ENCODE measurements around the gene MACROD2. TPM values are rescaled to one million over a fixed set of nuclear protein-coding genes. Genes with fewer than 3 reads are reported as not detected.

The MACROD2 gene
- polyA plus RNA-seq, 1 donor from 2014 or later = 23.2 TPM

DNA sequence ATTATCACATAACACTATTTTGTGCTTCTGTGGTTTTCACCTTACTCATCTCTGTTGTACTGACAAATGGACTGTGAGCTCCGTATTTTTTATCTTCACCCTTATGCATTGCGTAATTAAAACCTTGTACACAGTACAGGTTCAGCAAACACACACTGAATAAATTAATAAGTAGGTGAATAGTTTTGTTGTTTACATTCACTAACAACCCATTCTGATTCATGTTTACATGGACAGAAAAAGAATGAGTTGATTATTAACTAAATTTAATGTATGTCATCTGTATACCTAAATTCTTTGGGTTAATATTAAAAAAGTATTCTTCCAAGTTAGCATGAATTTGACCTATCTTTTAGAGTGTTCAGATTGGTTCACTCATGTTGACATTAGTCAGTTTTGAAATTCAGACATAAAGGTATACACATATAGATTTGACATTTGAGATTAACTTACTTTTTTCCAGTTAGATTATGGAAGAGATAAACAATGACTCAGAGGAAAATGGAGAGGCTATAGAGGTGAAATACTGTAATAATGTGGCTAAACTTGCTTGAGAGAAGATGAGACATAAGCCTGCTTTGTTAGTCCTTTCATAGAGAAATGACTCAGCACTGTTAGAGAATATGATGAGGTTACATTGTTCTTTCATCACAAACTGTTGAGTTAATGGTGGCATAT, 883.8 kb downstream of the MACROD2 start:
- TF ChIP-seq EP300 (conservative IDR thresholded peaks at IDR 0.05; ENCODE audit: poor library complexity, severe bottlenecking) (no peak), RAD21 (conservative IDR thresholded peaks at IDR 0.05) (no peak), MXI1 (conservative IDR thresholded peaks at IDR 0.05; ENCODE audit: poor library complexity, severe bottlenecking) (no peak)
- Histone ChIP-seq H4K20me1 (ENCODE audit: insufficient read depth) (no peaks in the 10 kb centered on the region), H2AFZ (ENCODE audit: low read depth, low read length) (no peak overlapping the region), H3F3A (ENCODE audit: insufficient read depth, low read length, poor library complexity, severe bottlenecking) (no peaks in the 10 kb centered on the region), H3K4me3 (ENCODE audit: low read length) (no peak overlapping the region), H3K79me2 (replicated peaks; ENCODE audit: insufficient read depth, low read length) (no peaks in the 10 kb centered on the region), H3K9me3 (ENCODE audit: low read length) (no peaks in the 10 kb centered on the region), H3K9ac (ENCODE audit: low read length) (no peak overlapping the region), H3K36me3 (ENCODE audit: insufficient read depth, low read length) (no peaks in the 10 kb centered on the region), H3K27ac (ENCODE audit: low read length) (no peak overlapping the region), H3K9me2 (ENCODE audit: insufficient read depth, low read length) (no peaks in the 10 kb centered on the region), H3K4me2 (ENCODE audit: low read length) (no peak overlapping the region), H3K27me3 (ENCODE audit: insufficient read depth, low read depth, low read length) (no peaks in the 10 kb centered on the region)

DNA sequence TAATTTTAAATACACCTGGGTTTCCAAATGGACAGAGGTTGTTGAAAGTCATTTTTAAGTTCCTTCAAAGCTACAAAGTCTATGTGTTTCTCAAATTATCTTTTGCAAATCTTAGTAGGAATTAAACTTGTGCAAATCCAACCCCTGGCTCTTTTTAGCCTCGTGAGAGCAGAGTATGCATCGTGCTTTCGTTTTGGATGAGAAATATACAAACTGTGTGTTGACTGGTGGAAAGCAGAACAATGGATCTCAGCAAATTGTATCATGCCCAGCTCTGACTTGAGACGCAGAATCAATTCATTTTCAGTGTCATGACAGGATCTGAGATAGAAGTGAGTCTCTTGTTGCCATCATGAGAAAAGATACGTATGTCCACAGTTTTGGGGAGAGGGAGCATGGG, 884.5 kb downstream of the MACROD2 start:
- H3F3A ChIP-seq (ENCODE audit: insufficient read depth, low read length, poor library complexity, severe bottlenecking) = no peaks in the 10 kb centered on the region
- H4K20me1 ChIP-seq (ENCODE audit: insufficient read depth) = no peaks in the 10 kb centered on the region
- no peaks in the 10 kb centered on the region for H3K79me2 ChIP-seq (replicated peaks; ENCODE audit: insufficient read depth, low read length)
- H3K27me3 ChIP-seq (ENCODE audit: insufficient read depth, low read depth, low read length) = no peaks in the 10 kb centered on the region
- no peak overlapping the region for H3K4me3 ChIP-seq (ENCODE audit: low read length)
- no peak for TF ChIP-seq RAD21 (conservative IDR thresholded peaks at IDR 0.05)
- TF ChIP-seq POLR2AphosphoS5 (IDR thresholded peaks at IDR 0.05) = no peak
- TF ChIP-seq EZH2 (IDR thresholded peaks at IDR 0.05; ENCODE audit: borderline replicate concordance, insufficient read depth, low read length, poor library complexity, severe bottlenecking) = no peak
- no peak for TF ChIP-seq MXI1 (conservative IDR thresholded peaks at IDR 0.05; ENCODE audit: poor library complexity, severe bottlenecking)
- no peak for TF ChIP-seq TAF1 (IDR thresholded peaks at IDR 0.05; ENCODE audit: low read depth)
- TF ChIP-seq, protein P1, sequence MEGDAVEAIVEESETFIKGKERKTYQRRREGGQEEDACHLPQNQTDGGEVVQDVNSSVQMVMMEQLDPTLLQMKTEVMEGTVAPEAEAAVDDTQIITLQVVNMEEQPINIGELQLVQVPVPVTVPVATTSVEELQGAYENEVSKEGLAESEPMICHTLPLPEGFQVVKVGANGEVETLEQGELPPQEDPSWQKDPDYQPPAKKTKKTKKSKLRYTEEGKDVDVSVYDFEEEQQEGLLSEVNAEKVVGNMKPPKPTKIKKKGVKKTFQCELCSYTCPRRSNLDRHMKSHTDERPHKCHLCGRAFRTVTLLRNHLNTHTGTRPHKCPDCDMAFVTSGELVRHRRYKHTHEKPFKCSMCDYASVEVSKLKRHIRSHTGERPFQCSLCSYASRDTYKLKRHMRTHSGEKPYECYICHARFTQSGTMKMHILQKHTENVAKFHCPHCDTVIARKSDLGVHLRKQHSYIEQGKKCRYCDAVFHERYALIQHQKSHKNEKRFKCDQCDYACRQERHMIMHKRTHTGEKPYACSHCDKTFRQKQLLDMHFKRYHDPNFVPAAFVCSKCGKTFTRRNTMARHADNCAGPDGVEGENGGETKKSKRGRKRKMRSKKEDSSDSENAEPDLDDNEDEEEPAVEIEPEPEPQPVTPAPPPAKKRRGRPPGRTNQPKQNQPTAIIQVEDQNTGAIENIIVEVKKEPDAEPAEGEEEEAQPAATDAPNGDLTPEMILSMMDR (IDR thresholded peaks at IDR 0.05; ENCODE audit: poor library complexity, severe bottlenecking) = no peak
- TF ChIP-seq SMC3 (conservative IDR thresholded peaks at IDR 0.05; ENCODE audit: poor library complexity) = no peak
- TF ChIP-seq, protein P2, sequence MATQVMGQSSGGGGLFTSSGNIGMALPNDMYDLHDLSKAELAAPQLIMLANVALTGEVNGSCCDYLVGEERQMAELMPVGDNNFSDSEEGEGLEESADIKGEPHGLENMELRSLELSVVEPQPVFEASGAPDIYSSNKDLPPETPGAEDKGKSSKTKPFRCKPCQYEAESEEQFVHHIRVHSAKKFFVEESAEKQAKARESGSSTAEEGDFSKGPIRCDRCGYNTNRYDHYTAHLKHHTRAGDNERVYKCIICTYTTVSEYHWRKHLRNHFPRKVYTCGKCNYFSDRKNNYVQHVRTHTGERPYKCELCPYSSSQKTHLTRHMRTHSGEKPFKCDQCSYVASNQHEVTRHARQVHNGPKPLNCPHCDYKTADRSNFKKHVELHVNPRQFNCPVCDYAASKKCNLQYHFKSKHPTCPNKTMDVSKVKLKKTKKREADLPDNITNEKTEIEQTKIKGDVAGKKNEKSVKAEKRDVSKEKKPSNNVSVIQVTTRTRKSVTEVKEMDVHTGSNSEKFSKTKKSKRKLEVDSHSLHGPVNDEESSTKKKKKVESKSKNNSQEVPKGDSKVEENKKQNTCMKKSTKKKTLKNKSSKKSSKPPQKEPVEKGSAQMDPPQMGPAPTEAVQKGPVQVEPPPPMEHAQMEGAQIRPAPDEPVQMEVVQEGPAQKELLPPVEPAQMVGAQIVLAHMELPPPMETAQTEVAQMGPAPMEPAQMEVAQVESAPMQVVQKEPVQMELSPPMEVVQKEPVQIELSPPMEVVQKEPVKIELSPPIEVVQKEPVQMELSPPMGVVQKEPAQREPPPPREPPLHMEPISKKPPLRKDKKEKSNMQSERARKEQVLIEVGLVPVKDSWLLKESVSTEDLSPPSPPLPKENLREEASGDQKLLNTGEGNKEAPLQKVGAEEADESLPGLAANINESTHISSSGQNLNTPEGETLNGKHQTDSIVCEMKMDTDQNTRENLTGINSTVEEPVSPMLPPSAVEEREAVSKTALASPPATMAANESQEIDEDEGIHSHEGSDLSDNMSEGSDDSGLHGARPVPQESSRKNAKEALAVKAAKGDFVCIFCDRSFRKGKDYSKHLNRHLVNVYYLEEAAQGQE (IDR thresholded peaks at IDR 0.05; ENCODE audit: borderline replicate concordance) = no peak
- no peak for TF ChIP-seq EP300 (conservative IDR thresholded peaks at IDR 0.05; ENCODE audit: poor library complexity, severe bottlenecking)
- no peaks in the 10 kb centered on the region for H3K9me3 ChIP-seq (ENCODE audit: low read length)
- no peak overlapping the region for H3K4me2 ChIP-seq (ENCODE audit: low read length)
- no peak overlapping the region for H2AFZ ChIP-seq (ENCODE audit: low read depth, low read length)
- H3K27ac ChIP-seq (ENCODE audit: low read length) = no peak overlapping the region
- no peak overlapping the region for H3K9ac ChIP-seq (ENCODE audit: low read length)
- H3K9me2 ChIP-seq (ENCODE audit: insufficient read depth, low read length) = no peaks in the 10 kb centered on the region
- H3K36me3 ChIP-seq (ENCODE audit: insufficient read depth, low read length) = no peaks in the 10 kb centered on the region
